HepG2 (cell line): ENCODE data around the gene GPR152. TPM values are rescaled to one million over a fixed set of nuclear protein-coding genes. Genes with fewer than 3 reads are reported as not detected.

Experiments
- ATAC-seq: fragments of 200-7000 bp; cut with Tn5 transposase; 3 replicates; pipeline ENCODE4 v1.9.1; 2020; ENCODE audit warnings: mild to moderate bottlenecking, moderate library complexity
- BruUV-seq: library from RNA; stranded (reverse); fragments of 400-500 nt; replicated peaks from 2 replicates; lab custom pipeline; 2021; lab: Mats Ljungman, UMichigan
- CTCF ChIA-PET: fragments of 300-600 bp; formaldehyde crosslinking; extraction: SDS; loops from one replicate; lab custom pipeline; 2021; ENCODE audit warnings: low total read pairs, inconsistent platforms, low intra/inter-chr PET ratio; lab: Yijun Ruan, JAX
- POLR2A ChIA-PET: fragments of 350-600 bp; sonication (Branson Sonifier 250); formaldehyde crosslinking; loops from one replicate; lab custom pipeline; 2020; ENCODE audit warnings: antibody characterized with exemption, inconsistent platforms; lab: Yijun Ruan, JAX
- DNase-seq: peaks from one replicate; pipeline ENCODE4 v3.0.0-alpha.2; 2015; ENCODE audit warnings: low spot score
- FAIRE-seq: peaks from 3 replicates; lab custom pipeline; 2011; peaks lifted over from hg19 to GRCh38; lab: Jason Lieb, UNC
- H2AFZ ChIP-seq: one replicate; pipeline ENCODE4 v1.6.1; 2011; ENCODE audit warnings: low read length, inconsistent platforms
- H3K27ac ChIP-seq: fragments of 300-600 bp; 3 replicates; pipeline ENCODE4 v1.8.0; 2011; ENCODE audit warnings: mixed run types, mild to moderate bottlenecking, mixed read lengths, low read length, inconsistent platforms; ENCODE audit not compliant: insufficient read depth; ENCODE audit errors: extremely low read length
- H3K27me3 ChIP-seq, 2 experiments: fragments of 200-600 bp in 1 of 2; 2 replicates in 1 of 2; 3 replicates in 1 of 2; pipeline versions ENCODE4 v1.6.0 to v1.8.0; 2011; ENCODE audit warnings: low read length in 2 of 2, mild to moderate bottlenecking in 2 of 2, moderate library complexity in 2 of 2, inconsistent platforms in 1 of 2; ENCODE audit not compliant: insufficient read depth in 2 of 2, control insufficient read depth in 1 of 2
- H3K36me3 ChIP-seq, 2 experiments: fragments of 200-600 bp in 1 of 2; replicated peaks in 1 of 2; 2 replicates in 1 of 2; 3 replicates in 1 of 2; pipeline versions ENCODE4 v1.5.1 to v1.8.0; 2011; ENCODE audit warnings: low read length in 2 of 2, inconsistent platforms in 1 of 2; ENCODE audit not compliant: insufficient read depth in 2 of 2, control insufficient read depth in 1 of 2
- H3K4me1 ChIP-seq: 2 replicates; pipeline ENCODE4 v1.5.1; 2012; ENCODE audit warnings: low read length, inconsistent platforms; ENCODE audit not compliant: insufficient read depth
- H3K4me2 ChIP-seq: 2 replicates; pipeline ENCODE4 v1.6.0; 2011; ENCODE audit warnings: low read depth, low read length, inconsistent platforms
- H3K4me3 ChIP-seq, 3 experiments: fragments of 200-600 bp in 1 of 3; sonication (generic), shearing (Covaris generic) in 1 of 3; replicated peaks in 1 of 3; 2 replicates each; pipeline ENCODE4 v1.5.1; 2011 to 2016; ENCODE audit warnings: low read length in 3 of 3, inconsistent platforms in 2 of 3, low read depth in 2 of 3, mild to moderate bottlenecking in 2 of 3, control low read depth in 1 of 3, mixed read lengths in 1 of 3; ENCODE audit not compliant: insufficient read depth in 1 of 3
- H3K79me2 ChIP-seq: one replicate; pipeline ENCODE4 v1.6.1; 2011; ENCODE audit warnings: low read length, inconsistent platforms; ENCODE audit not compliant: insufficient read depth
- H3K9ac ChIP-seq: 2 replicates; pipeline ENCODE4 v1.6.0; 2011; ENCODE audit warnings: mild to moderate bottlenecking, low read depth, low read length, inconsistent platforms; ENCODE audit not compliant: insufficient read depth
- H3K9me3 ChIP-seq: 2 replicates; pipeline ENCODE4 v1.5.1; 2012; ENCODE audit warnings: mild to moderate bottlenecking, low read length
- H4K20me1 ChIP-seq: 2 replicates; pipeline ENCODE4 v1.6.0; 2011; ENCODE audit warnings: inconsistent platforms, mild to moderate bottlenecking, low read length, moderate library complexity; ENCODE audit not compliant: insufficient read depth
- KAT2B ChIP-seq: fragments of 150-350 bp; IDR thresholded peaks from 2 replicates; pipeline ENCODE4 v1.6.1; 2014; ENCODE audit warnings: low read depth, low read length, borderline replicate concordance
- RBAK ChIP-seq: sonication (generic); formaldehyde crosslinking; IDR thresholded peaks from 2 replicates; pipeline ENCODE4 v1.5.1; 2020; ENCODE audit warnings: mild to moderate bottlenecking, missing genetic modification reagents
- YY1 ChIP-seq: IDR thresholded peaks from 2 replicates; pipeline ENCODE4 v1.6.1; 2011; ENCODE audit warnings: low read length, low read depth, moderate library complexity, mild to moderate bottlenecking; ENCODE audit not compliant: insufficient read depth, insufficient replicate concordance
- WGBS: methylation state at CpG from one replicate; pipeline ENCODE4 v1.1.6; 2017; ENCODE audit warnings: low lambda C conversion rate; 5-methylcytosine and 5-hydroxymethylcytosine counted together
- in situ Hi-C: cut with HindIII; loops from 2 replicates; pipeline ENCODE4 v1.10.0; 2017; ENCODE audit warnings: low pct_unique_long_range_greater_than_20kb; ENCODE audit not compliant: extremely low pct_ligation_motif_present
- intact Hi-C: fragments of 100-400 bp; cut with micrococcal nuclease; formaldehyde crosslinking; loops from one replicate; pipeline ENCODE4 v1.10.0; 2022; ENCODE audit not compliant: unreplicated experiment
- polyA plus RNA-seq, 8 experiments: library from polyadenylated mRNA; depleted of rRNA in 3 of 8; stranded (reverse) in 7 of 8; unstranded in 1 of 8; fragments of >200 nt; fragmentation: Illumina TruSeq in 4 of 8; extraction: Trizol in 4 of 8; gene quantifications; 2 replicates each; pipeline versions ENCODE4 v1.2.1 to v1.2.3, GENCODE V29; 2011 to 2016; ENCODE audit warnings: low read depth in 4 of 8, missing spikeins in 1 of 8, mixed read lengths in 1 of 8; ENCODE audit not compliant: insufficient read depth in 1 of 8
- total RNA-seq, 5 experiments: library from RNA; depleted of rRNA; stranded (reverse); fragments of >200 nt; fragmentation: Illumina TruSeq; extraction: Trizol; gene quantifications; 2 replicates each; pipeline ENCODE4 v1.2.3, GENCODE V29; 2016; ENCODE audit warnings: low read depth in 1 of 5
- TF ChIP-seq, protein P1 (sequence below): sonication (generic); formaldehyde crosslinking; IDR thresholded peaks from 2 replicates; pipeline ENCODE4 v1.8.1; 2023; ENCODE audit warnings: mild to moderate bottlenecking, moderate library complexity, missing genetic modification reagents

The GPR152 gene
- total and polyA plus RNA-seq, 2 of the 13 experiments (the other 11 are each of a cell fraction or from before 2014, with no cell fraction given), result not detected

DNA sequence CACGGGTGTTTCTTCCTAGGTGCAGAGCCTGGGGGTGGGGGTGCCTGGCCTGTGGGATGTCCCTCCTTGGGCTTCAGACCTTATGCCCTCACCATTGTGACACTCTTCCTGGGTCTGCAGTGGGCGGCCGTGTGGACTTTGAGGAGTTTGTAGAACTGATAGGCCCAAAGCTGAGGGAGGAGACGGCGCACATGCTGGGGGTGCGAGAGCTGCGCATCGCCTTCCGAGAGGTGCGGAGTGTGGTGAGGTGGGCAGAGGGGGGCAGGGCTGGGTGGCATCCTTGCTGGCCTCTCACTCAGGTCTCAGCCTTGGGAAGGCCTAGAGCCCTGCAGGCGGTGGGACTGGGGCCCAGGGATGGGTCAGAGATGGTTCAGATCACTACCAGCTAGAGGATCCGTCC, 4.9 kb upstream of the GPR152 start:
- no peak for TF ChIP-seq RBAK (CRISPR knock-in tag)
- no peaks in the 10 kb centered on the region for H3K36me3 ChIP-seq
- WGBS, result 73% methylated on average over 9 of the region's 12 CpGs
- POLR2A ChIA-PET, result no interaction called here
- no peaks in the 10 kb centered on the region for H4K20me1 ChIP-seq
- intact Hi-C loops (no loop called here), in situ Hi-C loops (no loop called here)
- H3K4me2 ChIP-seq, result no peak overlapping the region
- no peak for ATAC-seq
- CTCF ChIA-PET, result no interaction called here
- peaks cover 10% of the 10 kb centered on the region for H3K4me1 ChIP-seq
- H3K9ac ChIP-seq, result no peak overlapping the region
- H3K9me3 ChIP-seq, result no peaks in the 10 kb centered on the region
- no peak overlapping the region for H2AFZ ChIP-seq
- no peak for DNase-seq
- H3K4me3 ChIP-seq, result no peak overlapping the region
- BruUV-seq, result no TSS peak
- H3K27me3 ChIP-seq, result peaks cover 14 to 59% of the 10 kb centered on the region in 2 experiments; a peak in 4 of 5 replicates
- no peak overlapping the region for H3K27ac ChIP-seq
- no peaks in the 10 kb centered on the region for H3K79me2 ChIP-seq
- no peak for FAIRE-seq

DNA sequence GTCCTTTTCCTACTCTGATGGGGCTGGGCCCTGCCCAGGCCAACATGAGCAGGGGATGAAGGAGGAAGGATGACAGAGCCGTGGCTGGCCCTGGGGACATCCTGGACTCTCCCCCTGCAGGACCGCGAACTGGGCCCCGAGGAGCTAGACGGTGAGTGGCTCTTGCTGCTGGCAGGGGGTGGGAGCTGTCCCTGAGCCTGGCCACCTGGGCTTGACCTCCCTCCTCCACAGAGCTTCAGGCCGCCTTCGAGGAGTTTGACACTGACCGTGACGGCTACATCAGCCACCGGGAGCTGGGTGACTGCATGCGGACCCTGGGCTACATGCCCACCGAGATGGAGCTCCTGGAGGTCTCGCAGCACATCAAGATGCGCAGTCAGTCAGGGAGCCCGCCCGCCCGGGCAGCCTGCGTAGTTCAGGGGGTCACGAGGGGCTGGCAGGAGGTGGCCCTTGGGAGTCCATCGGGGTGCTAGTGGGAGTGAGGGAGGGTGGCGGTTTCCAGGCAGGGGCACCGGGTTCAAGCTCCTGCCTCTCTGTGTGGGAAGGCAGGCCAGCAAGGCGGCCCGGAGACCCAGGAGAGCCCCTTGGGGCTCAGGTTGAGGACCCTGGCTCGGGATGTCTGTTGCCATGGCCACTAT, 3.7 kb upstream of the GPR152 start:
- DNase-seq (no peak), ATAC-seq (no peak; the same call in 1 of the 3 replicates), FAIRE-seq (no peak)
- H3K79me2 ChIP-seq, result no peaks in the 10 kb centered on the region
- H3K9me3 ChIP-seq, result no peaks in the 10 kb centered on the region
- no peaks in the 10 kb centered on the region for H3K36me3 ChIP-seq
- no peaks in the 10 kb centered on the region for H4K20me1 ChIP-seq
- TF ChIP-seq, protein P1, sequence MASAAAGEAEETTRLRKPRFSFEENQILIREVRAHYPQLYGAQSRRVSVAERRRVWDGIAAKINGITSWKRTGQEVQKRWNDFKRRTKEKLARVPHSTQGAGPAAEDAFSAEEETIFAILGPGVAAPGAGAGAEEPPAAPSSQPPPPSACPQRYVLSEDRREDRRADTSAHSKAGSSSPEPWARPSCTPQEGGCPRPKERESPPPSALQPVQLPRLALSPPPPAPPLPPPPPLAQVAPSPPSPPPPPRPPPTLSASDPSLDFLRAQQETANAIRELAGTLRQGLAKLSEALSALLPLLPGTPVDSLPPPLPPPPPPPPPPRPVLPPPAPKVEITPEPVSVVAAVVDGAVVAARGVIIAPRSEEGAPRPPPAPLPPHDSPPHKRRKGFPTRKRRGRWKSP (CRISPR knock-in tag), result no peak
- TF ChIP-seq YY1 (no peak), KAT2B (no peak)
- ChIA-PET CTCF (no interaction called here), POLR2A (interaction anchor here (1.0 kb wide), 1 partner anchor 11 kb away, joined by 5 read pairs; no protein-coding TSS in a partner anchor)
- no peak overlapping the region for H3K4me2 ChIP-seq
- no CpG with 5 or more reads among the region's 25 CpGs for WGBS
- peaks cover 10% of the 10 kb centered on the region for H3K4me1 ChIP-seq
- in situ Hi-C loops (no loop called here), intact Hi-C loops (no loop called here)
- no peak overlapping the region for H3K9ac ChIP-seq
- peaks cover 16 to 71% of the 10 kb centered on the region in 2 experiments; a peak in 4 of 5 replicates for H3K27me3 ChIP-seq
- no peak overlapping the region for H3K4me3 ChIP-seq
- no peak overlapping the region for H3K27ac ChIP-seq
- H2AFZ ChIP-seq, result no peak overlapping the region
- BruUV-seq, result no TSS peak
